GM23338 (cell line): ENCODE measurements around the gene ATXN7L2. TPM values are rescaled to one million over a fixed set of nuclear protein-coding genes. Genes with fewer than 3 reads are reported as not detected.

Source experiments
- ATAC-seq: fragments of 200-7000 bp; cut with Tn5 transposase; 3 replicates; pipeline ENCODE4 v1.9.1; 2020
- DNase-seq: peaks from one replicate; pipeline ENCODE4 v3.0.0-alpha.2; 2015; ENCODE audit warnings: low spot score
- H2AFZ ChIP-seq: fragments of 200-600 bp; sonication (generic); 2 replicates; pipeline ENCODE4 v1.8.0; 2016; ENCODE audit warnings: antibody characterized with exemption, mild to moderate bottlenecking, moderate library complexity
- H3F3A ChIP-seq: fragments of 200-600 bp; sonication (generic); replicated peaks from 2 replicates; pipeline ENCODE4 v1.8.0; 2017; ENCODE audit warnings: antibody characterized with exemption, mixed run types, low read depth
- H3K27ac ChIP-seq: fragments of 200-600 bp; sonication (generic); 2 replicates; pipeline ENCODE4 v1.6.1; 2016; ENCODE audit warnings: low read depth
- H3K27me3 ChIP-seq: fragments of 200-600 bp; sonication (generic); 2 replicates; pipeline ENCODE4 v1.8.0; 2016; ENCODE audit warnings: mild to moderate bottlenecking, mixed run types, moderate library complexity; ENCODE audit not compliant: insufficient read depth
- H3K36me3 ChIP-seq: fragments of 200-600 bp; sonication (generic); 2 replicates; pipeline ENCODE4 v1.8.0; 2016; ENCODE audit warnings: mild to moderate bottlenecking; ENCODE audit not compliant: insufficient read depth
- H3K4me1 ChIP-seq: fragments of 200-600 bp; sonication (generic); 2 replicates; pipeline ENCODE4 v1.8.0; 2016; ENCODE audit warnings: mild to moderate bottlenecking, moderate library complexity; ENCODE audit not compliant: insufficient read depth
- H3K4me2 ChIP-seq: fragments of 200-600 bp; sonication (generic); 2 replicates; pipeline ENCODE4 v1.7.1; 2017; ENCODE audit warnings: mixed run types
- H3K4me3 ChIP-seq: fragments of 200-600 bp; sonication (generic); 2 replicates; pipeline ENCODE4 v1.6.1; 2016; ENCODE audit warnings: mixed run types
- H3K79me2 ChIP-seq: fragments of 200-600 bp; sonication (generic); replicated peaks from 2 replicates; pipeline ENCODE4 v1.8.0; 2017; ENCODE audit warnings: mild to moderate bottlenecking; ENCODE audit not compliant: insufficient read depth
- H3K9me2 ChIP-seq: fragments of 200-600 bp; sonication (generic); 2 replicates; pipeline ENCODE4 v1.8.0; 2017; ENCODE audit not compliant: insufficient read depth
- H4K20me1 ChIP-seq: fragments of 200-600 bp; sonication (generic); replicated peaks from 2 replicates; pipeline ENCODE4 v1.8.0; 2017; ENCODE audit warnings: mild to moderate bottlenecking; ENCODE audit not compliant: insufficient read depth
- H3K27ac Mint-ChIP-seq: 2 replicates; pipeline ENCODE4 v1.8.0; 2020; ENCODE audit warnings: inconsistent platforms, mild to moderate bottlenecking, moderate library complexity, mixed read lengths
- H3K27me3 Mint-ChIP-seq: 3 replicates; pipeline ENCODE4 v1.8.0; 2022; ENCODE audit warnings: low read depth, mild to moderate bottlenecking, moderate library complexity, mixed read lengths, inconsistent platforms; ENCODE audit not compliant: insufficient read depth, poor library complexity
- H3K36me3 Mint-ChIP-seq: 3 replicates; pipeline ENCODE4 v1.8.0; 2021; ENCODE audit warnings: low read depth, mild to moderate bottlenecking, inconsistent platforms, moderate library complexity, mixed read lengths
- H3K4me1 Mint-ChIP-seq: 3 replicates; pipeline ENCODE4 v1.8.0; 2020; ENCODE audit warnings: mild to moderate bottlenecking, inconsistent platforms, mixed read lengths
- H3K4me3 Mint-ChIP-seq: 3 replicates; pipeline ENCODE4 v1.8.0; 2021; ENCODE audit warnings: moderate library complexity, mild to moderate bottlenecking, inconsistent platforms, mixed read lengths
- H3K9me3 Mint-ChIP-seq: 3 replicates; pipeline ENCODE4 v1.8.0; 2020; ENCODE audit warnings: moderate library complexity, mild to moderate bottlenecking, inconsistent platforms, mixed read lengths
- CREB1 ChIP-seq: fragments of 250-450 bp; sonication (Bioruptor Pico); IDR thresholded peaks from 2 replicates; pipeline ENCODE4 v1.5.0; 2020; ENCODE audit warnings: low read depth, mild to moderate bottlenecking, moderate library complexity
- ETS1 ChIP-seq: IDR thresholded peaks from 2 replicates; pipeline ENCODE4 v1.6.1; 2016; ENCODE audit warnings: antibody characterized with exemption
- EZH2 ChIP-seq: fragments of 200-600 bp; sonication (generic); IDR thresholded peaks from one replicate; pipeline ENCODE4 v1.8.0; 2017; ENCODE audit warnings: antibody characterized with exemption, mild to moderate bottlenecking, low read depth; ENCODE audit not compliant: unreplicated experiment
- EZH2phosphoT487 ChIP-seq: fragments of 200-600 bp; sonication (generic); IDR thresholded peaks from one replicate; pipeline ENCODE4 v1.8.1; 2018; ENCODE audit warnings: antibody characterized with exemption; ENCODE audit not compliant: unreplicated experiment
- JUNB ChIP-seq: IDR thresholded peaks from one replicate; pipeline ENCODE4 v1.6.1; 2016; ENCODE audit warnings: antibody characterized with exemption; ENCODE audit not compliant: unreplicated experiment
- NANOG ChIP-seq: IDR thresholded peaks from 2 replicates; pipeline ENCODE4 v1.6.1; 2016; ENCODE audit warnings: antibody characterized with exemption, borderline replicate concordance
- POLR2AphosphoS5 ChIP-seq: IDR thresholded peaks from 2 replicates; pipeline ENCODE4 v1.6.1; 2016; ENCODE audit warnings: antibody characterized with exemption, low read depth
- REST ChIP-seq: IDR thresholded peaks from one replicate; pipeline ENCODE4 v1.6.1; 2018; ENCODE audit warnings: antibody characterized with exemption; ENCODE audit not compliant: unreplicated experiment
- STAT1 ChIP-seq: IDR thresholded peaks from one replicate; pipeline ENCODE4 v1.6.1; 2016; ENCODE audit warnings: antibody characterized with exemption; ENCODE audit not compliant: unreplicated experiment
- ZNF114 ChIP-seq: fragments of 250-450 bp; sonication (Bioruptor Pico); IDR thresholded peaks from 2 replicates; pipeline ENCODE4 v1.5.0; 2020; ENCODE audit warnings: mild to moderate bottlenecking, moderate library complexity
- ZNF331 ChIP-seq: fragments of 250-450 bp; sonication (Bioruptor Pico); IDR thresholded peaks from 2 replicates; pipeline ENCODE4 v1.5.0; 2020; ENCODE audit warnings: low read depth, mild to moderate bottlenecking, moderate library complexity
- polyA plus RNA-seq: library from polyadenylated mRNA; unstranded; fragments of >200 nt; fragmentation: Nextera tagmentation; extraction: Ambion mirVana; gene quantifications from 2 replicates; pipeline ENCODE4 v1.2.1, GENCODE V29; 2016
- total RNA-seq: library from RNA; depleted of rRNA; stranded (reverse); fragments of >200 nt; shearing (Covaris generic); gene quantifications from 2 replicates; pipeline ENCODE4 v1.2.3, GENCODE V29; 2014

The ATXN7L2 gene
- total and polyA plus RNA-seq, 2 experiments from 2014 or later, result 8.0 to 9.9 TPM

GRCh38 chr1:109538827-109539555 is 55.3 kb downstream of the ATXN7L2 start (continued):
- TF ChIP-seq REST (no peak), ZNF114 (CRISPR knock-in tag) (no peak), POLR2AphosphoS5 (no peak), ZNF331 (CRISPR knock-in tag) (no peak)

GRCh38 chr1:109539676-109540075 is 56.0 kb downstream of the ATXN7L2 start, which contains the start of gene GPR61:
Gene GPR61 (plus strand): TSS chr1:109539872. CDS start chr1:109543023, 3,151 bp downstream.
- H3K36me3 Mint-ChIP-seq, result no peaks in the 10 kb centered on the region
- Histone ChIP-seq H3K36me3 (no peaks in the 10 kb centered on the region), H4K20me1 (no peaks in the 10 kb centered on the region), H3K4me3 (no peak within 1 kb of the TSS), H3K4me2 (no peak within 1 kb of the TSS), H2AFZ (no peak within 1 kb of the TSS), H3F3A (no peaks in the 10 kb centered on the region), H3K9me2 (no peaks in the 10 kb centered on the region), H3K4me1 (no peaks in the 10 kb centered on the region), H3K27me3 (no peaks in the 10 kb centered on the region), H3K27ac (no peak within 1 kb of the TSS), H3K79me2 (no peaks in the 10 kb centered on the region)
- H3K4me1 Mint-ChIP-seq, result peaks cover 9% of the 10 kb centered on the region
- H3K9me3 Mint-ChIP-seq, result no peaks in the 10 kb centered on the region
- ATAC-seq (peak; percentile 83), DNase-seq (peak; percentile 46)
- H3K4me3 Mint-ChIP-seq, result peak within 1 kb of the TSS; percentile 38
- no peak within 1 kb of the TSS for H3K27ac Mint-ChIP-seq
- TF ChIP-seq ZNF331 (CRISPR knock-in tag) (no peak), EZH2 (no peak), ETS1 (no peak), JUNB (no peak), CREB1 (no peak)
- H3K27me3 Mint-ChIP-seq, result peaks cover 3% of the 10 kb centered on the region

GRCh38 chr1:109541102-109541501 is 57.4 kb downstream of the ATXN7L2 start:
- H3K4me1 ChIP-seq, result no peaks in the 10 kb centered on the region
- H4K20me1 ChIP-seq, result no peaks in the 10 kb centered on the region
- no peak overlapping the region for H2AFZ ChIP-seq
- H3K36me3 ChIP-seq, result no peaks in the 10 kb centered on the region
- H3K27me3 ChIP-seq, result no peaks in the 10 kb centered on the region
- peaks cover 9% of the 10 kb centered on the region for H3K4me1 Mint-ChIP-seq
- no peak overlapping the region for H3K4me3 Mint-ChIP-seq
- H3K27ac ChIP-seq, result no peak overlapping the region
- peaks cover 2% of the 10 kb centered on the region for H3K27me3 Mint-ChIP-seq
- no peak overlapping the region for H3K4me3 ChIP-seq
- H3K79me2 ChIP-seq, result no peaks in the 10 kb centered on the region
- H3K4me2 ChIP-seq, result no peak overlapping the region
- no peaks in the 10 kb centered on the region for H3K36me3 Mint-ChIP-seq
- DNase-seq (no peak), ATAC-seq (no peak)
- H3K9me2 ChIP-seq, result no peaks in the 10 kb centered on the region
- H3K27ac Mint-ChIP-seq, result no peak overlapping the region
- H3F3A ChIP-seq, result no peaks in the 10 kb centered on the region
- no peaks in the 10 kb centered on the region for H3K9me3 Mint-ChIP-seq
- TF ChIP-seq EZH2 (no peak), EZH2phosphoT487 (no peak), STAT1 (no peak), ETS1 (no peak), REST (no peak), NANOG (no peak), JUNB (no peak), POLR2AphosphoS5 (no peak), ZNF331 (CRISPR knock-in tag) (no peak), ZNF114 (CRISPR knock-in tag) (no peak)
